GM12801 (cell line): Measurements from ENCODE around the gene ZSWIM3.

Source experiments
- TF ChIP-seq, protein P1 (sequence below): IDR thresholded peaks from one replicate; pipeline ENCODE4 v1.5.1; 2011; ENCODE audit warnings: control low read depth; ENCODE audit not compliant: insufficient read length; ENCODE audit errors: extremely low read depth

Gene ZSWIM3

GRCh38 chr20:45878076-45878761 is 20.8 kb downstream of the ZSWIM3 start:
- TF ChIP-seq, protein P1, sequence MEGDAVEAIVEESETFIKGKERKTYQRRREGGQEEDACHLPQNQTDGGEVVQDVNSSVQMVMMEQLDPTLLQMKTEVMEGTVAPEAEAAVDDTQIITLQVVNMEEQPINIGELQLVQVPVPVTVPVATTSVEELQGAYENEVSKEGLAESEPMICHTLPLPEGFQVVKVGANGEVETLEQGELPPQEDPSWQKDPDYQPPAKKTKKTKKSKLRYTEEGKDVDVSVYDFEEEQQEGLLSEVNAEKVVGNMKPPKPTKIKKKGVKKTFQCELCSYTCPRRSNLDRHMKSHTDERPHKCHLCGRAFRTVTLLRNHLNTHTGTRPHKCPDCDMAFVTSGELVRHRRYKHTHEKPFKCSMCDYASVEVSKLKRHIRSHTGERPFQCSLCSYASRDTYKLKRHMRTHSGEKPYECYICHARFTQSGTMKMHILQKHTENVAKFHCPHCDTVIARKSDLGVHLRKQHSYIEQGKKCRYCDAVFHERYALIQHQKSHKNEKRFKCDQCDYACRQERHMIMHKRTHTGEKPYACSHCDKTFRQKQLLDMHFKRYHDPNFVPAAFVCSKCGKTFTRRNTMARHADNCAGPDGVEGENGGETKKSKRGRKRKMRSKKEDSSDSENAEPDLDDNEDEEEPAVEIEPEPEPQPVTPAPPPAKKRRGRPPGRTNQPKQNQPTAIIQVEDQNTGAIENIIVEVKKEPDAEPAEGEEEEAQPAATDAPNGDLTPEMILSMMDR = no peak

DNA sequence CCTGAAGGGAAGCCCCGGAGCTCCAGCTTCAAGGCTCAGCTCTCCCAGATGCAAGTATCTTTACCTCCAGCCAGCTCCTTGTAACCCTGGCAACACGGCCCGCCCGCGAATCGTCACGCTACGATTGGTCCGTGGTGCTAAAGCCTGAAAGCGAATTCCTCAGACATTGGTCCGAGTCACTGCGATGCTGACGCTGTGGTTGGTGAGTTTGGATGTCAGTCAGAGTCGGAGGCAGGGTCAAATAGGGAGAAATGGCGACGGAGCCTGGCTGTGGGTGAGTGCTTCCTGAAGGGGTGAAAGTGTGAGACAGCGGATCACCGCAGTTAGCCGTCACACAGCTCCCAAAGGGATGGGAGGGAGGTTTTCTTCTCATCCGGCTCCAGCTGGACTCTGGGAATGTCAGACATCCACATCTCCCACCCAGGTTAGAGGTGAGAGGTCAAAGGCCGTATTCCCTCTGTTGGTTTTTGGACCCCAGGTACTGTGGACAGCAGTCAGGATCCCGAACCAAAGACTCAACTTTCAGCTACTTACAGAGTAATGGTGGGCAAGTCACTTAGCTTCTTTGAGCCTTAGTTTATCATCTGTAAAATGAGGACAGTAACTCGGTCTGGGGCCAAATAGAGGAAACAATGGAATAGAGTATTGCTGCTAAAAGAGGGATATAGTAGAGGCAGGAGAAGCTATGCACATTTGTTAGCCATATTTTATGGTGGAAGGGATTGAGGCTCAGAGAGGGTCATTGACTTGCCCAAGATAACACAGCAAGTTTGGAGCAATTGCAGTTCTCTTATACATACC is 23.8 kb downstream of the ZSWIM3 start, which contains the start of gene ZSWIM1:
Gene ZSWIM1, plus strand, starts transcription at position 240 of the 801 bp plus-strand sequence. CDS start 1,366 bp downstream, outside the sequence.
- TF ChIP-seq, protein P1 = no peak

DNA sequence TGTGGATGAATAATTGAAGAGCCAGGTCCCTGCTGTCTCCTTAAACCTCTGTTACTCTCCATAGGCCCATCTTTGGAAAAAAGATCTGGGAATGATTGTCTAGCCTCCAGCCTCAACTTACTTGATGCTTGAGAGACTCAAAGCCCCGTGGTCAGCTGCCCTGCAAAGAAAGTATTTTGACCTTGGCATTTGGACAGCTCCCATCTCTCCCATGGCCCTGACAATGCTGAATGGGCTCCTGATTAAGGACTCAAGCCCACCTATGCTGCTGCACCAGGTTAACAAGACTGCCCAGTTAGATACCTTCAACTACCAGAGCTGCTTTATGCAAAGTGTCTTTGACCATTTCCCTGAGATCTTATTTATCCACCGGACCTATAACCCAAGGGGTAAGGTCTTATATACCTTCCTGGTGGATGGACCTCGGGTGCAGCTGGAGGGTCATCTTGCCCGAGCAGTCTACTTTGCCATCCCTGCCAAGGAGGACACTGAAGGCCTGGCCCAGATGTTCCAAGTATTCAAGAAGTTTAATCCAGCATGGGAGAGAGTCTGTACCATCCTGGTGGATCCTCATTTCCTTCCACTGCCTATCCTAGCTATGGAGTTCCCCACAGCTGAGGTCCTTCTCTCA is 25.2 kb downstream of the ZSWIM3 start:
- TF ChIP-seq, protein P1 = no peak

- TF ChIP-seq, protein P1 = no peak
Measured at GRCh38 chr20:45883100-45883469, 25.7 kb downstream of the ZSWIM3 start.

DNA sequence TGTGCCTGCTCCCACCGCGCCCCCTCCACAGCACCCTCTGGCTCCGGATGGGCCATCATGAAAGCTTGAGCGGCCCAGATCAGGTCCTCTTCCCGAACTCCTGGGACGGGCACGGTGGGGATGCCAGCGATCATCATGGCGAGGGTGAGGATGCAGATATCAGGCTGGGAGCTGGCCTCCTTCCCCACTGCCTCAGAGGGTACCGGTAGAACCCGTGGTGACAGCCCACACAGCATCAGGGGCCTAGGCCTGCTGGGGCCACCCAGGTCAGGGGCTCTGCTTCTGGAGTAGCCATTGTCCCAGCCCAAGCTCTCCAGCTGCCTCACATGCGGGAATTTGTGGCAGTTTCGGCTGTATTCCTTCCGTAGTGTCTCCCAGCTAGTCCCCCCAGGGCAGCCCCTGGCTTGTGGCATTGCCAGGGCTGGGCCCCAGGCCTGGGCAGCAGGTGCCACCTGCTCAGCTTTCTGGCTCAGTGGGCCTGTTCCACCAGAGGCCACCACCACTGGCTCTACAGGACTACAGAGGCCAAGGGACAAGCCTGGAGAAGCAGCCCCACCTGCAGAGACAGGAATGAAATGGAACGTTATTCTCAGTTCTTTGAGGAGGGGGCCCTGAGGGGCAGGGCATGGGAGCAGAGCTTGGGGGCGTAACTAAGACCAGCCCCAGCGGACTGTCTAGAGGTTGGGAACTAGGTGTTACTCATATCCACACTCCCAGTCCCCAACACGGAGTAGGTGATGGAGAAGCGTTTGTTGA is 29.4 kb downstream of the ZSWIM3 start:
- TF ChIP-seq, protein P1 = no peak

DNA sequence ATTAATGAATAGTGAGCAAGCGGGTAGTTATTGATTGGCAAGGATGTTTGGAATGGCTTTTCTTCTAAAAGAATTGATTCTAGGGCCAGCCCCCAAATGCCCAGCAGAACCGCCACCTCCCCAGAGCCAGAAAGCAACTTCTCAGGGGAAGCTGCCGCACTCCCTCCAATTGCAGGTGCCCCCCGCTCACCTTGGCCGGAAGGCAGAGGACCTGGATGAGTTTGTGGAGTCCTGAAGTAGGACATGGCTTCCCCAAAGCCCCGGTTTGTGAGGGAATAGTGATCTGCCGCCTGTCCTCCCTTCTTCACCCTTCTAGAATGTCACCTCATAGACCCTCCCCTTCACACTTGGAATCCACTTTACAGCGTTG is 29.9 kb downstream of the ZSWIM3 start, which contains the start of gene SPATA25:
Gene SPATA25, minus strand, starts transcription at position 277 of the 370 bp plus-strand sequence. Its CDS starts 32 bp downstream, at position 245.
- TF ChIP-seq, protein P1 = no peak
